Trophoblast cell (in vitro differentiated cells and primary cell): ENCODE measurements around the gene PLET1.
"Not testable (repeated sequence)": the region's sequence is repeated elsewhere in the genome, so short reads cannot be mapped to it uniquely, and the experiment has no call there.

Experiments used
- DNase-seq, 2 donors: peaks; one replicate each; pipeline ENCODE4 v3.0.0-alpha.2; 2016
- H2AFZ ChIP-seq: 2 replicates; pipeline ENCODE4 v1.6.1; 2013; ENCODE audit warnings: low read length, moderate library complexity, mild to moderate bottlenecking; ENCODE audit not compliant: insufficient read depth, poor library complexity
- H2AK5ac ChIP-seq: 2 replicates; pipeline ENCODE4 v1.6.1; 2013; ENCODE audit warnings: mild to moderate bottlenecking, low read length
- H2BK120ac ChIP-seq: 2 replicates; pipeline ENCODE4 v1.6.1; 2013; ENCODE audit warnings: low read length, mild to moderate bottlenecking, moderate library complexity; ENCODE audit not compliant: insufficient read depth, poor library complexity
- H2BK12ac ChIP-seq: 2 replicates; pipeline ENCODE4 v1.6.1; 2013; ENCODE audit warnings: mild to moderate bottlenecking, low read length, moderate library complexity
- H2BK5ac ChIP-seq: 2 replicates; pipeline ENCODE4 v1.6.1; 2013; ENCODE audit warnings: low read length, low read depth, moderate library complexity, mild to moderate bottlenecking; ENCODE audit not compliant: poor library complexity
- H3K14ac ChIP-seq: 2 replicates; pipeline ENCODE4 v1.6.1; 2013; ENCODE audit warnings: mild to moderate bottlenecking, low read length
- H3K18ac ChIP-seq: 2 replicates; pipeline ENCODE4 v1.6.1; 2013; ENCODE audit warnings: mild to moderate bottlenecking, low read length
- H3K23ac ChIP-seq: 2 replicates; pipeline ENCODE4 v1.6.1; 2013; ENCODE audit warnings: low read length
- H3K27ac ChIP-seq: 2 replicates; pipeline ENCODE4 v1.5.1; 2013; ENCODE audit warnings: low read depth, mild to moderate bottlenecking, inconsistent platforms, low read length, moderate library complexity
- H3K27me3 ChIP-seq: 2 replicates; pipeline ENCODE4 v1.6.1; 2013; ENCODE audit warnings: inconsistent platforms, mild to moderate bottlenecking, low read length, moderate library complexity; ENCODE audit not compliant: insufficient read depth
- H3K36me3 ChIP-seq, 2 experiments: 1 replicate in 1 of 2; 2 replicates in 1 of 2; pipeline ENCODE4 v1.6.1; 2013; ENCODE audit warnings: low read length in 2 of 2, mild to moderate bottlenecking in 2 of 2, moderate library complexity in 1 of 2; ENCODE audit not compliant: insufficient read depth in 2 of 2, control insufficient read depth in 1 of 2
- H3K4ac ChIP-seq: 2 replicates; pipeline ENCODE4 v1.6.1; 2013; ENCODE audit warnings: low read depth, mild to moderate bottlenecking, low read length, moderate library complexity
- H3K4me1 ChIP-seq, 2 experiments: 1 replicate in 1 of 2; 2 replicates in 1 of 2; pipeline ENCODE4 v1.6.1; 2013; ENCODE audit warnings: low read length in 2 of 2, mild to moderate bottlenecking in 2 of 2, moderate library complexity in 1 of 2; ENCODE audit not compliant: insufficient read depth in 2 of 2, control insufficient read depth in 1 of 2
- H3K4me2 ChIP-seq: 2 replicates; pipeline ENCODE4 v1.6.1; 2013; ENCODE audit warnings: inconsistent platforms, mild to moderate bottlenecking, low read length, moderate library complexity
- H3K4me3 ChIP-seq: 2 replicates; pipeline ENCODE4 v1.5.1; 2013; ENCODE audit warnings: mild to moderate bottlenecking, low read depth, low read length, inconsistent platforms
- H3K79me1 ChIP-seq: one replicate; pipeline ENCODE4 v1.6.1; 2013; ENCODE audit warnings: low read length
- H3K79me2 ChIP-seq: 2 replicates; pipeline ENCODE4 v1.6.1; 2013; ENCODE audit warnings: low read length, mild to moderate bottlenecking; ENCODE audit not compliant: control insufficient read depth, insufficient read depth, poor library complexity
- H3K9ac ChIP-seq: 2 replicates; pipeline ENCODE4 v1.6.1; 2013; ENCODE audit warnings: mild to moderate bottlenecking, low read length
- H3K9me3 ChIP-seq: 2 replicates; pipeline ENCODE4 v1.6.1; 2013; ENCODE audit warnings: low read depth, mild to moderate bottlenecking, control low read depth, inconsistent platforms, low read length; ENCODE audit not compliant: insufficient read depth
- H4K12ac ChIP-seq: 2 replicates; pipeline ENCODE4 v1.6.1; 2013; ENCODE audit warnings: low read depth, mild to moderate bottlenecking, low read length, moderate library complexity
- H4K8ac ChIP-seq: 2 replicates; pipeline ENCODE4 v1.6.1; 2013; ENCODE audit warnings: low read depth, mild to moderate bottlenecking, low read length, moderate library complexity
- H4K91ac ChIP-seq: one replicate; pipeline ENCODE4 v1.6.1; 2013; ENCODE audit warnings: low read depth, mild to moderate bottlenecking, low read length, moderate library complexity
- WGBS: extraction: QIAGEN DNeasy Blood & Tissue Kit; methylation state at CpG from one replicate; pipeline ENCODE4 v1.1.7; 2013; ENCODE audit warnings: missing lambda C conversion rate; ENCODE audit not compliant: insufficient read length, insufficient coverage; ENCODE audit errors: extremely low coverage; 5-methylcytosine and 5-hydroxymethylcytosine counted together

The PLET1 gene

DNA sequence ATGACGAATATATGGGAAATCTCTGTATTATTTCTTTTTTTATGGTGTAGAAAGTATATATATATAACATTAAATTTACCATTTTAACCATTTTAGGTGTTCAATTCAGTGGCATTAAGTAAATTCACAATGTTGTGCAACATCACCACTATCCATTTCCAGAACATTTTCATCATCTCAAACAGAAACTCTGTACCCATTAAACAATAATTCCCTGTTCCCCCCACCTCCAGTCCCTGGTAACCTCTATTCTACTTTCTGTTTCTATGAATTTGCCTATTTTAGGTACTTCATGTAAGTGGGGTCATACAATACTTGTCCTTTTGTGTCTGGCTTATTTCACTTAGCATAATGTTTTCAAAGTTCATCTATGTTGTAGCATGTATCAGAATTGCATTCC lies 49.8 kb downstream of the PLET1 start:
- Histone ChIP-seq H4K8ac (no peak overlapping the region), H3K14ac (no peak overlapping the region), H3K4me1 (no peaks in the 10 kb centered on the region), H3K4me2 (no peak overlapping the region), H3K9ac (no peak overlapping the region), H3K18ac (no peak overlapping the region), H2BK120ac (no peak overlapping the region), H3K36me3 (no peaks in the 10 kb centered on the region), H3K4ac (no peak overlapping the region), H2BK12ac (no peak overlapping the region), H4K12ac (no peak overlapping the region), H3K23ac (no peak overlapping the region), H3K9me3 (peaks cover 3% of the 10 kb centered on the region), H2BK5ac (no peak overlapping the region), H3K4me3 (no peak overlapping the region), H2AK5ac (no peak overlapping the region), H2AFZ (no peak overlapping the region), H4K91ac (no peak overlapping the region), H3K27me3 (no peaks in the 10 kb centered on the region), H3K27ac (no peak overlapping the region), H3K79me2 (no peaks in the 10 kb centered on the region), H3K79me1 (no peaks in the 10 kb centered on the region)
- DNase-seq = no peak
- WGBS = no CpG with 5 or more reads among the region's 1 CpG

DNA sequence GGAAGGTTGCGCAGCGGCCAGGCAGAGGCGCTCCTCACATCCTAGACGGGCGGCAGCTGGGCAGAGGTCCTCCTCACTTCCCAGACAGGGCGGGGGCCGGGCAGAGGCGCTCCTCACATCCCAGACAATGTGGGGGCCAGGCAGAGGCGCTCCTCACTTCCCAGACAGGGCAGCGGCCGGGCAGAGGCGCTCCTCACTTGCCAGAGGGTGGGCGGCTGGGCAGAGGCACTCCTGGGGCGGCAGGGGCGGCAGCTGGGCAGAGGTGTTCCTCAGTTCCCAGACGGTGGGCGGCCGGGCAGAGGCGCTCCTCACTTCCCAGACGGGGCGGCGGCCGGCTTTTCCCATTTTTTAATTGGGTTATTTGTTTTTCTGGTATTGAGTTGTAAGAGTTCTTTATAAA lies 54.6 kb downstream of the PLET1 start:
- WGBS = no CpG with 5 or more reads among the region's 23 CpGs
- H4K91ac ChIP-seq = no peak overlapping the region
- H3K4me3 ChIP-seq = no peak overlapping the region

GRCh38 chr11:112200252-112200651 lies 60.4 kb downstream of the PLET1 start:
- DNase-seq = no peak
- no peaks in the 10 kb centered on the region for H3K36me3 ChIP-seq
- H3K9me3 ChIP-seq = no peaks in the 10 kb centered on the region
- H2AK5ac ChIP-seq = no peak overlapping the region
- H3K9ac ChIP-seq = no peak overlapping the region
- H2AFZ ChIP-seq = no peak overlapping the region
- no peaks in the 10 kb centered on the region for H3K4me1 ChIP-seq
- no peak overlapping the region for H3K18ac ChIP-seq
- H4K12ac ChIP-seq = no peak overlapping the region
- H3K4ac ChIP-seq = no peak overlapping the region
- no peak overlapping the region for H3K23ac ChIP-seq
- no peak overlapping the region for H4K91ac ChIP-seq
- WGBS = no CpG with 5 or more reads among the region's 2 CpGs
- H3K14ac ChIP-seq = no peak overlapping the region
- no peak overlapping the region for H2BK120ac ChIP-seq
- no peak overlapping the region for H2BK12ac ChIP-seq
- no peaks in the 10 kb centered on the region for H3K27me3 ChIP-seq
- H2BK5ac ChIP-seq = no peak overlapping the region
- H4K8ac ChIP-seq = no peak overlapping the region
- no peaks in the 10 kb centered on the region for H3K79me1 ChIP-seq
- no peak overlapping the region for H3K27ac ChIP-seq
- no peak overlapping the region for H3K4me2 ChIP-seq
- no peaks in the 10 kb centered on the region for H3K79me2 ChIP-seq
- no peak overlapping the region for H3K4me3 ChIP-seq

More for the DNA sequence above, 54.6 kb downstream of the PLET1 start:
- Histone ChIP-seq H3K27ac (no peak overlapping the region), H2AK5ac (no peak overlapping the region), H3K4ac (no peak overlapping the region), H2BK12ac (no peak overlapping the region), H2BK120ac (no peak overlapping the region), H4K8ac (no peak overlapping the region), H3K4me1 (no peaks in the 10 kb centered on the region), H4K12ac (no peak overlapping the region), H3K23ac (no peak overlapping the region), H3K9me3 (peaks cover 3% of the 10 kb centered on the region), H3K18ac (no peak overlapping the region), H3K4me2 (no peak overlapping the region), H2BK5ac (no peak overlapping the region), H3K79me2 (no peaks in the 10 kb centered on the region), H3K36me3 (no peaks in the 10 kb centered on the region), H3K14ac (no peak overlapping the region), H3K79me1 (no peaks in the 10 kb centered on the region), H3K27me3 (no peaks in the 10 kb centered on the region), H3K9ac (no peak overlapping the region), H2AFZ (no peak overlapping the region)
- no peak for DNase-seq

DNA sequence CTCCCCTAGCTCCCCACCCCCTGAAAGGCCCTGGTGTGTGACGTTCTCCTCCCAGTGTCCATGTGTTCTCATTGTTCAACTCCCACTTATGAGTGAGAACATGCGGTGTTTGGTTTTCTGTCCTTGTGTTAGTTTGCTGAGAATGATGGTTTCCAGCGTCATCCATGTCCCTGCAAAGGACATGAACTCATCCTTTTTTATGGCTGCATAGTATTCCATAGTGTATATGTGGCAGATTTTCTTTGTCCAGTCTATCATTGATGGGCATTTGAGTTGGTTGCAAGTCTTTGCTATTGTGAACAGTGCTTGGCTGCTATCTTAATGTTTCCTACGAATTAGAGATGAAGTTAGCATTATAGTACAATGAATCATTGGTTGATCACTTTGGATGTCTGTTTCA lies 61.6 kb downstream of the PLET1 start:
- not testable (repeated sequence) for H2AK5ac ChIP-seq, H3K9ac ChIP-seq, H3K79me2 ChIP-seq, H3K23ac ChIP-seq, DNase-seq, H3K4me3 ChIP-seq, H3K27me3 ChIP-seq, H2AFZ ChIP-seq, H3K14ac ChIP-seq, H2BK120ac ChIP-seq, H4K8ac ChIP-seq, H3K9me3 ChIP-seq, H2BK12ac ChIP-seq, H2BK5ac ChIP-seq, H3K27ac ChIP-seq, H3K4me2 ChIP-seq, H3K4me1 ChIP-seq, H3K36me3 ChIP-seq, H4K12ac ChIP-seq, H4K91ac ChIP-seq, H3K4ac ChIP-seq, H3K79me1 ChIP-seq, H3K18ac ChIP-seq
- WGBS = no CpG with 5 or more reads among the region's 4 CpGs
